GM12873 (cell line): ENCODE measurements around the gene CHAT.

ENCODE experiments used
- CTCF ChIP-seq: IDR thresholded peaks from 2 replicates; pipeline ENCODE4 v1.5.1; 2012; ENCODE audit warnings: low read depth, mild to moderate bottlenecking, moderate library complexity, low read length, control low read depth; ENCODE audit not compliant: insufficient read depth; ENCODE audit errors: missing control alignments

The CHAT gene

GRCh38 chr10:49666054-49666615, 52.3 kb downstream of the CHAT start:
- TF ChIP-seq CTCF = no peak

- no peak for TF ChIP-seq CTCF
Measured at GRCh38 chr10:49666685-49667084, 52.8 kb downstream of the CHAT start.

- TF ChIP-seq CTCF = no peak
Measured at GRCh38 chr10:49667991-49668390, 54.2 kb downstream of the CHAT start.

GRCh38 chr10:49668684-49669083, 54.8 kb downstream of the CHAT start:
- no peak for TF ChIP-seq CTCF

GRCh38 chr10:49678827-49679479, 65.1 kb downstream of the CHAT start:
- TF ChIP-seq CTCF = no peak

GRCh38 chr10:49679480-49679893, 65.7 kb downstream of the CHAT start, which contains the start of gene C10orf53:
Gene C10orf53 (plus strand): TSS chr10:49679651. CDS start chr10:49679698, 47 bp downstream.
- TF ChIP-seq CTCF = no peak

- no peak for TF ChIP-seq CTCF
Measured at GRCh38 chr10:49682879-49683278, 69.0 kb downstream of the CHAT start.
